Measurements from ENCODE around the gene AK5. TPM values are rescaled to one million over a fixed set of nuclear protein-coding genes. Genes with fewer than 3 reads are reported as not detected.

Gene AK5
- total and polyA plus RNA-seq, 7 experiments from 2014 or later: 1.7 to 82.1 (median 56.5) TPM

DNA sequence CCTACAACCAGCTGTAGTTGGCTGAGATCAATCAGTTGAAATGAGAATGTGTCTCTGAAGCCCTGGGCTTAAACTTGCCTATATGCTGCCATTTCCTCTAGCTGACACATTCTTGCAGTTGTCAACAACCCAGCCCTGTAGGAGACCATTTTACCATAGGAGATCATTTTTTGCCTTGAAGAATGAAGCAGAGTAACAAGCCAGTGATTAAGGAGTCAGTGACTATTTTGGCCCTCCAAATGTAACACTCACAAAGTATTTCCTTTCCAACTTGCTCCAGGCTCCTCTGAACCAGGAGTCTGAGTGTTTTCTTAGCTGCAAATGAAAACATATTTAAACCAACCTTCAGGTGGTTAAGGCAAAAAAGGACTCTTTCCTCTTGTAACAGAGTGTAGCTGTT is 217.1 kb downstream of the AK5 start:
- H3K36me3 ChIP-seq (ENCODE audit: control insufficient read depth in 2 of 3, insufficient read depth in 3 of 3, low read length in 3 of 3): peaks cover 0 to 4% (median 0%) of the 10 kb centered on the region in 3 experiments
- intact Hi-C loops (cut with micrococcal nuclease): no loop called here
- H3K4me1 ChIP-seq (ENCODE audit: control insufficient read depth in 2 of 2, insufficient read depth in 2 of 2, low read length in 2 of 2): no peaks in the 10 kb centered on the region
- H3K27me3 Mint-ChIP-seq: no peaks in the 10 kb centered on the region
- H3K9me3 ChIP-seq (ENCODE audit: control insufficient read depth in 2 of 3, low read length in 3 of 3): peaks cover 0 to 7% (median 0%) of the 10 kb centered on the region in 3 experiments
- H3K4me3 Mint-ChIP-seq: no peak overlapping the region
- H3K27ac Mint-ChIP-seq: peak overlapping the region in 6 of 9 donors; percentile 0 to 43 (median 6)
- H3K4me3 ChIP-seq (ENCODE audit: low read length): no peak overlapping the region
- no peak overlapping the region for H3K27ac ChIP-seq (ENCODE audit: low read depth, low read length)
- CTCF ChIA-PET: no interaction called here
- ATAC-seq (no peak), DNase-seq (peak in 1 of 9 donors; percentile 7)
- POLR2A ChIA-PET: no interaction called here
- H3K4me1 Mint-ChIP-seq: peaks cover 0 to 39% (median 28%) of the 10 kb centered on the region in 7 donors
- H3K27me3 ChIP-seq (ENCODE audit: control insufficient read depth in 2 of 2, insufficient read depth in 2 of 2, low read length in 2 of 2): no peaks in the 10 kb centered on the region
- H3K36me3 Mint-ChIP-seq: peaks cover 0 to 66% (median 40%) of the 10 kb centered on the region in 5 donors
- peaks cover 0 to 9% (median 0%) of the 10 kb centered on the region in 11 donors for H3K9me3 Mint-ChIP-seq

DNA sequence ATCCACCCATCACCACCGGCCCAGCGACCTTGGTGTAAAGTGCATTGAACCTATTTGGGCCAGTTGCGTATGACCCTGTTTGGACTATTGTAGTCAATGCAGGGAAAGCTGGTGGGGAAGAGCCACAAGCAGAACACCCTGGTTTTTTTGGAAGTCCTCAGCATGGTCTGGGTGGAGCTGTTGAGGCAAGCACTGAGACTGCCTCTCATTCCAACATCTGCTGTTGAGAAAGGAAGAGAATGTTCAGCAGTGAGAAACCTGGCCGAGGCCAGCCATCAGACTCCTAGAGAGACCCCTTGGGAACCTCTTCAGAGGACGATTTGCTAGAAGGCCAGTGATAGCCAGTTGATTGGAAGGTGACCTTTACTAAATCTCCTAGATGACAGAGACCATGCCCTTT is 217.6 kb downstream of the AK5 start:
- CTCF ChIA-PET: no interaction called here
- ATAC-seq (no peak), DNase-seq (no peak)
- peaks cover 0 to 9% (median 0%) of the 10 kb centered on the region in 11 donors for H3K9me3 Mint-ChIP-seq
- no peaks in the 10 kb centered on the region for H3K27me3 ChIP-seq (ENCODE audit: control insufficient read depth in 2 of 2, insufficient read depth in 2 of 2, low read length in 2 of 2)
- H3K4me3 ChIP-seq (ENCODE audit: low read length): no peak overlapping the region
- peaks cover 0 to 43% (median 31%) of the 10 kb centered on the region in 7 donors for H3K4me1 Mint-ChIP-seq
- peak overlapping the region in 1 of 10 donors; percentile 10 for H3K4me3 Mint-ChIP-seq
- POLR2A ChIA-PET: no interaction called here
- H3K9me3 ChIP-seq (ENCODE audit: control insufficient read depth in 2 of 3, low read length in 3 of 3): peaks cover 0 to 7% (median 0%) of the 10 kb centered on the region in 3 experiments
- no peaks in the 10 kb centered on the region for H3K4me1 ChIP-seq (ENCODE audit: control insufficient read depth in 2 of 2, insufficient read depth in 2 of 2, low read length in 2 of 2)
- peaks cover 0 to 62% (median 35%) of the 10 kb centered on the region in 5 donors for H3K36me3 Mint-ChIP-seq
- peaks cover 0 to 4% (median 0%) of the 10 kb centered on the region in 3 experiments for H3K36me3 ChIP-seq (ENCODE audit: control insufficient read depth in 2 of 3, insufficient read depth in 3 of 3, low read length in 3 of 3)
- H3K27ac ChIP-seq (ENCODE audit: low read depth, low read length): no peak overlapping the region
- H3K27ac Mint-ChIP-seq: peak overlapping the region in 1 of 9 donors; percentile 43
- H3K27me3 Mint-ChIP-seq: no peaks in the 10 kb centered on the region
- intact Hi-C loops (cut with micrococcal nuclease): no loop called here

DNA sequence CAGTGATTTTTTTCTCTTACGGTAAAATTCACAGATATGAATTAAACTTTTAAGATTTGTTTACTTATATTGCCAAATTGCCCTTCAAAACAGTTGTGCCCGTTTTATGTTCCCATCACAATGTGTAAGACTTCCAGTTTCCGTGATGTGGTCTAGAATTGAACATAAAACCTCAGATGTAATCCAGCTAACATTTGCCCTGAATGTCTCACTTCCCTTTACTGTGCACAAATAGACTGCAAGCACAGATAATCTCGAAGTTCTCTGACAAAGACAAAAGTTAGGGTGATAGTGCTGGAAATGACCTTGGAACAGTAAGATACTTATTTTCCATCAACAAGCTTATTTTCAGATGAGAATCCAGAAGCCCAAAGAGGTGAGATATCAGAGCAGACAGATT is 223.2 kb downstream of the AK5 start:
- peak overlapping the region in 3 of 10 donors; percentile 16 to 34 (median 18) for H3K4me3 Mint-ChIP-seq
- H3K36me3 ChIP-seq (ENCODE audit: control insufficient read depth in 2 of 3, insufficient read depth in 3 of 3, low read length in 3 of 3): peaks cover 0 to 3% (median 0%) of the 10 kb centered on the region in 3 experiments
- DNase-seq: peak in 1 of 9 donors; percentile 5
- no peaks in the 10 kb centered on the region for H3K27me3 ChIP-seq (ENCODE audit: control insufficient read depth in 2 of 2, insufficient read depth in 2 of 2, low read length in 2 of 2)
- no peaks in the 10 kb centered on the region for H3K9me3 ChIP-seq (ENCODE audit: control insufficient read depth in 2 of 3, low read length in 3 of 3)
- no peak overlapping the region for H3K4me3 ChIP-seq (ENCODE audit: low read length)
- ChIA-PET POLR2A (interaction anchor here (0.6 to 1.4 kb wide), 2 partner anchors 13 to 14 kb away, joined by 3 read pairs; no protein-coding TSS in a partner anchor), CTCF (no interaction called here)
- peaks cover 0 to 24% (median 13%) of the 10 kb centered on the region in 7 donors for H3K4me1 Mint-ChIP-seq
- peak overlapping the region in 3 of 9 donors; percentile 55 to 81 (median 57) for H3K27ac Mint-ChIP-seq
- intact Hi-C loops (cut with micrococcal nuclease): no loop called here
- peaks cover 0 to 27% (median 14%) of the 10 kb centered on the region in 5 donors for H3K36me3 Mint-ChIP-seq
- no peaks in the 10 kb centered on the region for H3K4me1 ChIP-seq (ENCODE audit: control insufficient read depth in 2 of 2, insufficient read depth in 2 of 2, low read length in 2 of 2)
- peaks cover 0 to 2% (median 0%) of the 10 kb centered on the region in 5 donors for H3K27me3 Mint-ChIP-seq
- H3K27ac ChIP-seq (ENCODE audit: low read depth, low read length): no peak overlapping the region
- ATAC-seq: no peak
- no peaks in the 10 kb centered on the region for H3K9me3 Mint-ChIP-seq

DNA sequence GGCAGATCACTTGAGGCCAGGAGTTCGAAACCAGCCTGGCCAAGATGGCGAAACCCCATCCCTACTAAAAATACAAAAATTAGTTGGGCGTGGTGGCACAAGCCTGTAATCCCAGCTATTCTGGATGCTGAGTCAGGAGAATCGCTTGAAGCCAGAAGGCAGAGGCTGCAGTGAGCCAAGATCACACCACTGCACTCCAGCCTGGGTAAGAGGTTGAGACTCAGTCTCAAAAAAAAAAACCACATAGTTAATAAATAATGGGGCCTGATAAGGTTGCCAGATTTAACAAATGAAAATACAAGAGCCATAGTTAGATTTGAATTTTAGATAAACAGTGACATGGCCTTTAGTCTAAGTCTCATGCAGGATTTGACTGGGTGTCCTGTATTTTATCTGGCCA is 225.0 kb downstream of the AK5 start:
- no peak overlapping the region for H3K4me3 Mint-ChIP-seq
- H3K27ac Mint-ChIP-seq: no peak overlapping the region
- Histone ChIP-seq H3K27me3 (ENCODE audit: control insufficient read depth in 2 of 2, insufficient read depth in 2 of 2, low read length in 2 of 2) (no peaks in the 10 kb centered on the region), H3K36me3 (ENCODE audit: control insufficient read depth in 2 of 3, insufficient read depth in 3 of 3, low read length in 3 of 3) (peaks cover 0 to 3% (median 0%) of the 10 kb centered on the region in 3 experiments), H3K4me3 (ENCODE audit: low read length) (no peak overlapping the region), H3K9me3 (ENCODE audit: control insufficient read depth in 2 of 3, low read length in 3 of 3) (no peaks in the 10 kb centered on the region), H3K27ac (ENCODE audit: low read depth, low read length) (no peak overlapping the region), H3K4me1 (ENCODE audit: control insufficient read depth in 2 of 2, insufficient read depth in 2 of 2, low read length in 2 of 2) (no peaks in the 10 kb centered on the region)
- intact Hi-C loops (cut with micrococcal nuclease): no loop called here
- H3K36me3 Mint-ChIP-seq: peaks cover 0 to 22% (median 11%) of the 10 kb centered on the region in 5 donors
- H3K9me3 Mint-ChIP-seq: no peaks in the 10 kb centered on the region
- DNase-seq (no peak), ATAC-seq (no peak)
- ChIA-PET POLR2A (no interaction called here), CTCF (interaction anchor here (0.7 to 1.2 kb wide), 2 partner anchors 26 to 118 kb away, joined by 3 read pairs; no protein-coding TSS in a partner anchor)
- peaks cover 0 to 2% (median 0%) of the 10 kb centered on the region in 5 donors for H3K27me3 Mint-ChIP-seq
- H3K4me1 Mint-ChIP-seq: peaks cover 0 to 24% (median 13%) of the 10 kb centered on the region in 7 donors

DNA sequence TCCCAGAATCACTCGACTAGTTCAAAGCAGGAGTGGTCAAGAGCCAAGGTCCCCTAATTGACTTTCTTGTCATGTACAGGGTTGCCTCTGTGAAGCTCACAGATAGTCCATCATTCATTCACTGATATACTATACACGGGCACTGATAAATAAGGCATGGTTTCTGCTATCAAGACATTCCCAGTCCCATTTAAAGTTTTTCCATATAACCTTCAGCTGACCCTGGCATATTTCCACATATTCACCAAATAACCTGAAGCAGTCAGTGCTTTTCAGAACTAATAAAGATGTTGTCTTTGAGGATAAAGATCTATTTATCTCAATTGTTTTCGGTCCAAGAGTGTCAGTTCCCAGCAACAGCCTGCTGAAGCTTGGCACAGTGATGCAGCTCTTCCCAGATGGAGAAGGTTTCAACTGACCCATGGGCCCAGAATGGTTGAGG is 227.3 kb downstream of the AK5 start:
- intact Hi-C loops (cut with micrococcal nuclease): no loop called here
- ATAC-seq: no peak

DNA sequence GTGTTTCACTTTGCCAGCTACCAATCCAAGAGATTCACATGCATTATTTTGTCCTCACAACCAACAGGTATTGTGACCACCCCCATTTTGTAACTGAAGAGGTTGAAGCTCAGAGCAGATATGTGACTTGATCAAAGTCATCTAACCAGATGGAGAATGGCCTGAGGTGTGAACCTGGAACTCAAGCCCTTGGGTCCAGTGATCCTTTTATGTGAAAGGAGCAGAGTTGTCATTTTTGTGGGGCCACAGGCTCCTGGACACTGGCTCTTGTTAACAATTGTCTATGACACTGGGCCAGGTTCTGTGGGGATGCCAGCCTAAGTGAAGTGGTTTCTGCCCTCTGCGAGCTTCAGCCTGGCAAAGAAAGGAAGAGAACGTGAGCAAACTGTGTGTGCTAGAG is 228.1 kb downstream of the AK5 start:
- POLR2A ChIA-PET: no interaction called here
- Mint-ChIP-seq H3K27ac (no peak overlapping the region), H3K4me3 (no peak overlapping the region), H3K4me1 (peaks cover 0 to 15% (median 5%) of the 10 kb centered on the region in 7 donors), H3K36me3 (peaks cover 0 to 31% (median 24%) of the 10 kb centered on the region in 5 donors), H3K27me3 (peaks cover 0 to 2% (median 0%) of the 10 kb centered on the region in 5 donors), H3K9me3 (peaks cover 0 to 5% (median 0%) of the 10 kb centered on the region in 11 donors)
- no peaks in the 10 kb centered on the region for H3K4me1 ChIP-seq (ENCODE audit: control insufficient read depth in 2 of 2, insufficient read depth in 2 of 2, low read length in 2 of 2)
- no peaks in the 10 kb centered on the region for H3K27me3 ChIP-seq (ENCODE audit: control insufficient read depth in 2 of 2, insufficient read depth in 2 of 2, low read length in 2 of 2)
- CTCF ChIA-PET: interaction anchor here (0.7 kb wide), 1 partner anchor 23 kb away, joined by 4 read pairs; no protein-coding TSS in a partner anchor
- no peak overlapping the region for H3K4me3 ChIP-seq (ENCODE audit: low read length)
- no peak for ATAC-seq
- no peaks in the 10 kb centered on the region for H3K9me3 ChIP-seq (ENCODE audit: control insufficient read depth in 2 of 3, low read length in 3 of 3)
- DNase-seq: no peak
- peaks cover 0 to 3% (median 0%) of the 10 kb centered on the region in 3 experiments for H3K36me3 ChIP-seq (ENCODE audit: control insufficient read depth in 2 of 3, insufficient read depth in 3 of 3, low read length in 3 of 3)
- no peak overlapping the region for H3K27ac ChIP-seq (ENCODE audit: low read depth, low read length)
- intact Hi-C loops (cut with micrococcal nuclease): no loop called here

More for the DNA sequence above, 227.3 kb downstream of the AK5 start:
- Histone ChIP-seq H3K27ac (ENCODE audit: low read depth, low read length) (no peak overlapping the region), H3K27me3 (ENCODE audit: control insufficient read depth in 2 of 2, insufficient read depth in 2 of 2, low read length in 2 of 2) (no peaks in the 10 kb centered on the region), H3K36me3 (ENCODE audit: control insufficient read depth in 2 of 3, insufficient read depth in 3 of 3, low read length in 3 of 3) (peaks cover 0 to 3% (median 0%) of the 10 kb centered on the region in 3 experiments), H3K9me3 (ENCODE audit: control insufficient read depth in 2 of 3, low read length in 3 of 3) (no peaks in the 10 kb centered on the region), H3K4me1 (ENCODE audit: control insufficient read depth in 2 of 2, insufficient read depth in 2 of 2, low read length in 2 of 2) (no peaks in the 10 kb centered on the region), H3K4me3 (ENCODE audit: low read length) (no peak overlapping the region)
- peaks cover 0 to 5% (median 0%) of the 10 kb centered on the region in 11 donors for H3K9me3 Mint-ChIP-seq
- POLR2A ChIA-PET: interaction anchor here (0.8 kb wide), 1 partner anchor 1178 kb away, joined by 4 read pairs; no protein-coding TSS in a partner anchor
- no peak for DNase-seq
- CTCF ChIA-PET: interaction anchor here (0.5 to 0.7 kb wide), 3 partner anchors 24 to 599 kb away, joined by 3 to 4 read pairs (median 3); no protein-coding TSS in a partner anchor
- peaks cover 0 to 17% (median 11%) of the 10 kb centered on the region in 7 donors for H3K4me1 Mint-ChIP-seq
- H3K27me3 Mint-ChIP-seq: peaks cover 0 to 2% (median 0%) of the 10 kb centered on the region in 5 donors
- H3K36me3 Mint-ChIP-seq: peaks cover 0 to 27% (median 19%) of the 10 kb centered on the region in 5 donors
- H3K4me3 Mint-ChIP-seq: no peak overlapping the region
- peak overlapping the region in 1 of 9 donors; percentile 9 for H3K27ac Mint-ChIP-seq
